A549 treated with Hydrocortisone at 1 μM for 4 hours (cell line): ENCODE data around the gene PTCD1. TPM values are rescaled to one million over a fixed set of nuclear protein-coding genes. Genes with fewer than 3 reads are reported as not detected.

Source experiments
- total RNA-seq: library from RNA; stranded (reverse); fragments of 200-300 nt; extraction: Qiagen RNA extraction; gene quantifications from 5 replicates; pipeline ENCODE4 v1.2.3, GENCODE V29; 2022

PTCD1 gene
- 5.8 to 9.9 TPM (median 6.9 TPM) in 5 replicates for total RNA-seq

GRCh38 chr7:99438573-99439480 lies at the start of gene PTCD1, which contains the start of gene CPSF4:
Gene PTCD1, minus strand, starts transcription at chr7:99438798. Its CDS starts 3,556 bp downstream, at chr7:99435242.
Gene CPSF4, plus strand, starts transcription at chr7:99438943. Its CDS starts 140 bp downstream, at chr7:99439083.

GRCh38 chr7:99472561-99473314 lies 34.1 kb upstream of the PTCD1 start, which contains the start of gene ZNF789:
Gene ZNF789, plus strand, starts transcription at chr7:99472890. Its CDS starts 3,567 bp downstream, at chr7:99476457.

DNA sequence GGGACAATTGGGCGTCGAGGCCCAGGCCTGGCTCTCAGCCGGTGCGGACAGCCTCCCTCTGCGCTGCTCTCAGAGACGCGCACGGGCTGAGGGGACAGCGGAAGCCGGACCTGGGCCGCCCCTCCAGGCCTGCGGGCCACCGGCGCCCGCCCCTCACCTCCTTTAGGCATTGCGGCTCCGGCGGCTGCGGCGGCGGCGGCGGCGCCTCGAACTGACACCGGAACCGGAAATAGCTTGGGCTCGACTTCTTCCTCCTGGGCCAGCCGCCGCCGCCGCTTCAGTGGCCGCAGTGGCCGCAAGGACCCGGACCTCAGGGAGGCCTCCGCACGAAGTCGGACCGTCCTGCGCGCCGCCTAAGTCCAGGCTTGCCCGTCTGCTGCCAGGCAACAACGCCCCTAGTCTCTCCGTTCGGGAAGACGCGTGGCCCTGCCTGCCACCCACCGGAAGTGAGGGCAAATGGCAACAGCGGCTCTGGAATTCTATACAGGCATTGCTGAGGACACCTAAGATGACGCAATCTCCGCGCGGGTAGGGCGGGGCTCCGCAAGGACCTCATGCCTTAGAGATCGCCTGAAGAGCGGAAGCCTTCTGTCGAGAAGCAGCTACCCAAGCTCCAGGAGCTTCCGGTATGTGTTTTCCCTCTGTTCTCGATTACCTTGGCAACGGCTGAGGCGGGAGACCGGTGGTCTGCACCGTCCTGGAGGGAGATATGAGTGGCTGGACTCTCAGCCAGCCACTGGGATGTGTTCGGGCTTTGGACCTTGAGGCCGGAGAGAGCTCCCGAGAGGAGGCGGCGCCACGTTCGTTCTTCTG lies 30.0 kb downstream of the PTCD1 start, which contains the start of the genes BUD31 and PDAP1:
Gene BUD31, plus strand, starts transcription at position 591 of the 813 bp plus-strand sequence. CDS start 2,124 bp downstream, outside the sequence.
Gene PDAP1, minus strand, starts transcription at position 219 of the 813 bp plus-strand sequence. Its CDS starts 49 bp downstream, at position 170.

GRCh38 chr7:99374111-99375064 lies 64.2 kb downstream of the PTCD1 start, which contains the start of gene ARPC1B:
Gene ARPC1B, plus strand, starts transcription at chr7:99374730. Its CDS starts 10,985 bp downstream, at chr7:99385715.

Other genes with a start within 250 kb of the PTCD1 start
- gene KPNA7, start 230.7 kb downstream of the PTCD1 start, total RNA-seq: 0.97 to 1.6 TPM (median 1.3 TPM) in 5 replicates
- 0.24 to 0.41 TPM (median 0.35 TPM) in 5 replicates for gene MYH16, start 166.0 kb downstream of the PTCD1 start, total RNA-seq
- gene ARPC1A, start 112.9 kb downstream of the PTCD1 start, total RNA-seq: 117 to 137 TPM (median 126 TPM) in 5 replicates
- 263 to 311 TPM (median 280 TPM) in 5 replicates for gene ARPC1B, start 64.1 kb downstream of the PTCD1 start, total RNA-seq
- gene PDAP1, start 30.2 kb downstream of the PTCD1 start, total RNA-seq: 171 to 212 TPM (median 180 TPM) in 5 replicates
- gene BUD31, start 29.8 kb downstream of the PTCD1 start, total RNA-seq: 117 to 155 TPM (median 139 TPM) in 5 replicates
- gene CPSF4, start 145 bp upstream of the PTCD1 start, total RNA-seq: 36.8 to 42.9 TPM (median 39.4 TPM) in 5 replicates
- 888 to 1,049 TPM (median 936 TPM) in 5 replicates for gene ATP5MF, start 27.4 kb upstream of the PTCD1 start, total RNA-seq
- gene ZNF789, start 34.1 kb upstream of the PTCD1 start, total RNA-seq: 6.1 to 9.6 TPM (median 7.3 TPM) in 5 replicates
- gene ZNF394, start 61.5 kb upstream of the PTCD1 start, total RNA-seq: 15.7 to 18.2 TPM (median 17.3 TPM) in 5 replicates
- gene ZKSCAN5, start 65.9 kb upstream of the PTCD1 start, total RNA-seq: 8.7 to 11.6 TPM (median 9.7 TPM) in 5 replicates
- gene FAM200A, start 113.3 kb upstream of the PTCD1 start, total RNA-seq: 6.0 to 6.8 TPM (median 6.2 TPM) in 5 replicates
- gene ZNF655, start 119.8 kb upstream of the PTCD1 start, total RNA-seq: 53.6 to 57.4 TPM (median 54.1 TPM) in 5 replicates
- 0.89 to 1.3 TPM (median 1.1 TPM) in 5 replicates for gene TMEM225B, start 159.5 kb upstream of the PTCD1 start, total RNA-seq
- gene ZSCAN25, start 178.1 kb upstream of the PTCD1 start, total RNA-seq: 8.2 to 10.5 TPM (median 10.0 TPM) in 5 replicates
- 1.5 to 2.2 TPM (median 1.8 TPM) in 5 replicates for gene CYP3A5, start 241.2 kb upstream of the PTCD1 start, total RNA-seq